Central memory CD4-positive, alpha-beta T cell (primary cell): Measurements from ENCODE around the gene TM9SF2.

Experiments
- DNase-seq: peaks from one replicate; pipeline ENCODE4 v3.0.0; 2022

Gene TM9SF2

DNA sequence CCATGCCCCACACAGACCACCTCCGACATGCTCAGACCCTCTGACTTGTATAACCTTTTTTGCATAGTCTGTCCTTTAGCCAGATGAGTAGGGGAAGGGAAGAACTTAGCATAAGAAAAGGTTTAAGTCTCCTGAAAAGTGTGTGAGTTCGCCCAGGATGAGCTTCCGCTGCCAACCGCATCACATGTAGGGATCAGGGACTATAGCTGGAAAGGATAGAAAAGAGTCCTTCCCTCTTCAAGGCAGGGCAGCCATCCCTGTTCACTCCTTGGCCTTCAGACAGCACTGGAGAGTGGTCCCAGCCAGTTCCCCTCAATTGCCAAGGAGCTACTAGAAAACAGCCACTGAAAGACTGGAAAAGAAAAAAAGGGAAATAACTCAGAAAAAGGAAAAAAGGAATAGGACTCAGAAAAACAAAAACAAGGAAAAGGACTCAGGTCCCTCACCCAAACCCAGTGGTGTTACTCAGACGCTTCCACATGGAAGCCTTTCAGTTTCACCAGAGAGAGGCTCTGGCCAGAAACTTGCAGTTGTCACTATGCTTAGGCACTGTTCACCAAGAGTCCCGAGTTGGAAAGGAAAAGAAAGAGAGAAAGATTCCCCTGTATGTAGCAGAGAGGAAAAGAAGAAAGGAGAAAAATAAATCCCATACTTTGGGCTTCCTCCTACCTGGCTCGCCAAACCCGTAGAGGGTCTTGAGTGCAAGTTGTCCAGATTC, 5.6 kb upstream of the TM9SF2 start:
- DNase-seq: no peak

DNA sequence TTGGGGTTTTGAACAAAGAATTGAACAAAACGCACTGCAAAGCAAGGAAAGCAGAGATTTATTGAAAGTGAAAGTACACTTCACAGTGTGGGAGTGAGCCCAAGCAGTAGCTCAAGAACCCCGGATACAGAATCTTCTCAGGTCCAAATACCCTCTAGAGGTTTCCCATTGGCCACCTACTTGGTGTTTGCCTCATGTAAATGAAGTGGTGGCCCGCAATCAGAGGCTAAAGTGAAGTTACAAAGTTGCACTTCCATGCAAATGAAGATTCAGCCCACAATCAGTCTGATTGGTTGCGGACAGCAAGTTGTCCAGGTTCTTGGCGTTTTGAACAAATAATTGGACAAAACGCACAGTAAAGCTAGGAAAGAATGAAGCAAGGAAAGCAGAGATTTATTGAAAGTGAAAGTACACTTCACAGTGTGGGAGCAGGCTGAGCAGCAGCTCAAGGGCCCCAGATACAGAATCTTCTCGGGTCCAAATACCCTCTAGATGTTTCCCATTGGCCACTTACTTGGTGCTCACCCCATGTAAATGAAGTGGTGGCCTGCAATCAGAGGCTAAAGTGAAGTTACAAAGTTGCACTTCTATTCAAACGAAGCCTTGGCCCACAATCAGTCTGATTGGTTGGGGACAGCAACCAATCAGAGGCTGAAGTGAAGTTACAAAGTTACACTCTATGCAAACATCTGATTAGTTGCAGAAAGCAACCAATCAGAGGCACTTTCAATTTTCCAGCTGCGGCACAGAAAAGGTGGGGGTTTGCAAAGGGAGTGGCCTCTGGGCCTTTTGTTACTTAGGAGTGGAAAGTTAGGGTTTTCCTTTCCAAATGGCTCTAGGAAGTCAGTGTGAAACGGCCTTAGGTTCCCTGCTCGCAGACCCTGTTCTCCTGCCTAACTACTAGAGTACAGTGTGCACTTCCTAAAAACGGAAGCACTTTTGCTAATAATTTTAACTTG, 4.8 kb upstream of the TM9SF2 start:
- DNase-seq: peak; percentile 83

DNA sequence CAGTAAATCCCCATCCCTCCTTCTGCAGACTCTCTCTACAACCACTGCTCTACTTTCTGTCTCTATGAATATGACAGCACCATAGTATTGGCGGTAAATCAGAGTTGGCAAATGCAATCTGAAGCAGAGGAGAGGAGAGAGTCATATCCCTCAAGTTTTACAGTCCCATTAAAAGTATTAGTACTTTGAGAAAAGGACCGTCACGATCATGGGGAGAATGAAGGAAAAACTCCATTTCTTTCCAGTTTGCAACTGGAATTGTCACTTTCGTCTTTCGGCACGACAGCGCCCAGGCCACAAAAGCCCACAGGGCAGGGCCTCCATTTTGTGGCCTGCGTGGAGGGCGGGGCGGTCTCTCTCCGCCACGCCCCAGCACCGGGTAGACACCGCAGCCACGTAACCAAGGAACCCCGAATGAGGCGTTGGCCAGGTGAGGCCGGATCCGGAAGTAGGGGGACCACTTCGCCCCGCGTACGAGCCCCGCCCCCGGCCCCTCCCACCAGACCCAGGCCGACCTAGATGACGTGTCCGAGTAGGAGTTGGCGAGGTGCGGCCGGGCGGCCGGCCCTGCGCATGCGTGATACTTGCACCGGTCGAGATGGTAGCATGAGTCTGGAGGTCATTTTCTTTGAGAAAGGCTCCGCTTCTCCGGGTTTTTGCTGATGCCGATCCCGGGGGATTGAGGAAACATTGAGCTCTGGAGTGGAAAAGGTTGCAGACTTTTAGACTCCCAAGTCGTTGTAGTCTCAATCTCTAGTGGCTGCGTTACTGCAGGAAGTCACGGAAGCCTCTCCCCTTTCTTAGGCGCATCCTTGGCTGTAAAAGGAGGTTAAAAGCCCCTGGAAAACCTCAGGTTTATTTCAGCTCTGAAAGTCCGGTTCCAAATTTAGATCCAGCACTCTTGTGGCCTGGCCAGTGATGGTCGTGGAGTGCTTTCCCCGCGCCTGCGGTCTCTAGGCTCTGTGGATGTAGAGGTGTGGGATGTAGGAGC, 2.8 kb upstream of the TM9SF2 start:
- DNase-seq: peak; percentile 95

DNA sequence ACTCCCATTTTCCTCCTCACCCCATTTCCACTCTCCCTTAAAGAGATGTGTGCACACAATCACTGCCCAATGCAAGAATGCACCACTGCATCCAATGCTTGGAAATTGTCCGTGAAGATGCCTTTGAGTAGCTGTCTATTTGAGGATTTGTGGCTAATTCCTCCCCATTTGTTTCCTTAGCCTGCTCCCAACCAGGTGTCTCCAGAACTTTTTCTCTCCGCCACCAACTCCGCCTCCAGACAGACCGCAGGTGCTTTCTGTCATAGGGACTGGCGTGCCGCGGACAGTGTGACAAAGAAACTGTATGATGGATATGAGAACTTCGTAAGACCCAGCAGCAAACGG, 461 bp upstream of the TM9SF2 start:
- no peak for DNase-seq

DNA sequence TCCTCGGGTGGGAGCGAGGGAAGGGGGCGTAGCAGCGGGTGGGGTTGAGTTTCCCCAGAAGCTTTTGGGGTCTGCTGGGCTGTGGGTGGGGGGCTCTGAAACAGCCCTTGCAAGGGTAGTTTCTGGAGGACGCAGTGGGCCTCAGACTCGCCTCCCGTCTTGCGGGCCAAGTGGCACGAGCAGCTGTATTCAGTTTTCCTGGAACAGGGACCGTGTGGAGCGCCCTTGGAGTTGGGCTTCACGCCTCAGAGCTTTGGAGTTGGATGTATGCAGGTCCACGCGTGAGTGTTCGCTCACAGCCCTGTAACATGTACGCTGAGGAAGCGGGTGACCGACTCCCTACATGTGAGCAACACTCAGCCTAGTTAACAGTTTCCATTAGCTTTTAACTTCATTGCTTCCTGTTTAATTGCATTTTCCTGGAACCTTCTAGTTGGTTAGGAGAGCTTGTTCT, 603 bp downstream of the TM9SF2 start:
- no peak for DNase-seq

DNA sequence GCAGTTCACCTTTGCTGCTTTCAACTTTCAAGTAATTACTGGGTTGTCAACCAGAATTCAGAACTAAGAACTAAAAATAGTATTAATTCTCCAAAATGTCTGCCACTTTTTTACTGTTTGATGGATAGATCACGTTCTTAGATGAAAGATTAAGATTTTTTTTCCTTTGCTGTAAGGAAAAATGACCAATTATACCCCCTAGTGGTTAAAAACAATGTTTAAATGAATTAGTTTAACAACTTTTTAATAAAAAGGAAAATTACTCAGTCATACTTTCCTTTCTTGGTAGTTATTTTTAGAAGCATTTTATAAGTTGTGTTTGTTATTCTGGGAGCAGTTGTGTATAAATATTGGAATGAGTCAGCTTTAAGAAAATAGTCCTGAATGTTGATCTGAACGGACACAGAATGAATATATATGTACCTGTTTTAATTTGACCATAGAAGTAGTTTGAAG, 4.6 kb downstream of the TM9SF2 start:
- peak; percentile 46 for DNase-seq

DNA sequence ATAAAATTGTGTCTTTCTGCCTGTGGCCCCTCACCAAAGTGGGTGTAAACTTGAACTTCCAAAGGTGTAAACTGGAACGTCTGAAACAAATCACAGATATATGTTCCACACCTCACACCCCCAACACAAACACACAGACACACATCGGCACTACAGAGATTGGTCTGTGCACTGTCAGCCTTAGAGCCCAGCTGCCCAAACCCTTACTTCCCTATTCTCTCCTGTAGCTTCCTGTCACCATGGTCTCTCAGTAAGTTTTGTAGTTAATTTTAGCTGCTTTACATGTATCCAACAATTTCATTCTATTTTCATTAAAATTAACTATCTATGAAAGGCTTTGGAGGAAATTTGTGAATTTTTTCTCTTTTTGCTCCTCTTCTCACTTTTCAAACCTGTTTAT, 5.4 kb downstream of the TM9SF2 start:
- DNase-seq: no peak

DNA sequence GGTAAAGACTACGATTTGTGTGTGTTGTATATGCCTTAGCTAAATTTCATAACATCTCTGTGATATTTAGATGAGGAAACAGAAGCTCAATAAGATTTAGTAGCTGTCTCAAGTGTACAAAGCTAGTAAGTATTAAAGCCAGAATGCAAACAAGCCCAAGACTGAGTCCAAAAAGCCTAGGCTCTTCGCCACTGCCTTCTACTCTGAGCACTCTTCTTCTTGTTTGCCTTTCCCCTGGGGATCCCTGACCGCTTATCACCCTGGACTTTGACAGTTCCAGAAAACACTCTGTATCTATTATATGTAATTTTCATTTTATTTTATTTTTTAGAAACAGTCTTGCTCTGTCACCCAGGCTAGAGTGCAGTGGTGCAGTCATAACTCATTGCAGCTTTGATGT, 5.8 kb downstream of the TM9SF2 start:
- DNase-seq: no peak

DNA sequence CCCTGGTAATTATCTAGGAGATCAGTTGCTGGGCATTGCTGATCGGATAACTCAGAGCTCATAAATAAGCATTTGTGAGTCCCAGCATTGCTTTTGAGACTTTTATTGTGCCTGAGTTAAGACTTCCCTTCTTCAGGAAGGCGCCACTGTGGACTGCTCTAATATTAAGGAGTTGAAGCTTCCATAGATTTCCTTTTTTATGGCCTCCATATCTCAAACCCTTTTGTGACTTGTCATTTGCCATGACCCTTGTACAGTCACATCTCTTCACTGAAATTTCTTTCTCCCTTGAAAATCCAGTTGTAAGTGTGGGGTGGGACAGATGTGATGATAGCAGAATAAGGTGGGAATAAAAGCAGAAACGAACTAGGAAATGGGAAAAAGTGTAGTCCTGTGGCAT, 6.3 kb downstream of the TM9SF2 start:
- DNase-seq: no peak

DNA sequence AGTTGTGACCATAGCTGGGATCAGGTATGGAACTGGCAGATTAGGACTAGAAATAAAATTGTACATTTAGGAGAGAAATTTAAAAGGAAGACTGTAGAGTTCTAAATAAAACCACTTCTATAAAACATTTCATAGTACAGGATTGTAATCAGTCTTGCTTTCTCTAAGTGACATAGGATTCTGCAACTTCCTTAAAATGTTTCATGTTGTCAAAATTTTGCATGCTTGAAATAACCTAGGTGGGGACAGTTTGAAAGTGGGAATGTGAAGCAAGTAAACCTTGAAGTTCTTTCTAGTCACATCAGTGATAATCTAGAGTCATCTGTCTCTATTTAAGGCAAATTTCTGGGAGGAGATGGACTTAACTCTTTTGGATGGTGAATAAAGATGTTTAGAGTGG, 6.7 kb downstream of the TM9SF2 start:
- no peak for DNase-seq

DNA sequence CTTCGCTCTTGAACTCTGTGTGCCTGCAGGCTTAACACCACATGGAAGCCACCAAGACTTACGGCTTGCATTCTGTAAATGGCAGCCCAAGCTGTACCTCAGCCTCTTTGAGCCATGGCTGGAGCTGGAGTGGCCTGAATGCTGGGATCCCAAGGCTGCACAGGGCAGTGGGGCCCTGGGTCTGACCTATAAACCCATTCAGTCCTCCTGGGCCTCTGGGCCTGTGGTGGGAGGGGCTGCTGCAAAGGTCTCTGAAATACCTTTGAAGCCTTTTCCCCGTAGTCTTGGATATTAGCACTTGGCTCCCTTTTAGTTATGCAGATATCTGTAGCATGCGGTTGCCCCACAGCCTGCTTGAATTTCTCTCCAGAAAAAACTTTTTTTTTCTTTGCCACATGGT, 8.2 kb downstream of the TM9SF2 start:
- DNase-seq: no peak

DNA sequence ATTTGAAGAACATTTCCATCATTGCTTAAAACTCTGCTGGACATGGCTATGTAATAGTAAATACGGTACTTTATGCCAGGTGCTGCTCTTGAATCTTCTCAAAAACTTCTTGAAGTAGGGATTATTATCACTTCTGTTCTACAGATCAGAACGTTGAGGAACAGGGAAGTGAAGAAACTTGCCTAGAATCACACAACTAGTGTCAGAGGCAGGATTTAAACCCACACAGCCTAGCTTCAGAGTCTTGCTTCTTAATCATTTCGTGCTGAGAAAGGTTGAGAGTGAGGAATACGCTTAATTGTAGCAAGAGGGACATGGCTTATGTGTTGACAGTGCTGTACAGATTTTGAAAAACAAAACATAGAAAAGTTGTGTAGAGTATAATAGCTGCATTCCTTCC, 13.5 kb downstream of the TM9SF2 start:
- no peak for DNase-seq

DNA sequence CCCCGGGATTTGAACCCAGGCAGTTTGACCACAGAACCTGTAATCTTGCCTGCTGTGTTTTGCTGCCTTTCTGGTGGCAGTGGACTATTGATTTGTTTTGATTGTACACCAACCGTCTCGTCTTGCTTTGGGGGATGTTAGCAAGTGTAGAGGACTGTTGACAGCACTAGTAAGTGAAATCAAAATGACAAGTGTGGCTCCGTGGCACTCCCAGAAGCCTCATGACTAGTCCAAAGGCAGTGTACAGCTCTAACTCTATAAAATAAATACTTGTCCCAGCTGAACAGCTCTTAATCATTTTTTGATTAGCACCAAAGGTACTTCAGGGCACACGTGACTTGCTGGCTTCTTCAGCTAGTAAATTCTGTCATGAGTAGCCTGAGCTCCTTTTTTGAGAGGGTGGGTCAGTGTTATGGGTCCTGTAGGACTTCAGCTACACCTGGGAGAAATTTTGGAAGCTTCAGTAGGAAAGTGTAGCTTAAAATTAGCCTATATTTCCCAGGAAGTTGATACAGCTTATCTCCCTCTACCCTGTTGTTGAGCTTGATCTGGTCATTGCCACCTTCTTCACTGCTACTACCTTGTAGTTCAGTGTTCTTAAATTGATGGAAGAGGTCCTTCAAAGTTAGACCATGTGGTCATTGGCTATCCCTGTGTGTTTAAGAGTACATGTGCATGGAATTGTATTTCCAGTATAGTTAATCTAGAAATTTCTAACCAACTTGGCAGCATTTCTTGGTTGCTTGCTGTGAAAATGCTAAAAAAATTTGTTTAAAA, 15.1 kb downstream of the TM9SF2 start:
- no peak for DNase-seq

DNA sequence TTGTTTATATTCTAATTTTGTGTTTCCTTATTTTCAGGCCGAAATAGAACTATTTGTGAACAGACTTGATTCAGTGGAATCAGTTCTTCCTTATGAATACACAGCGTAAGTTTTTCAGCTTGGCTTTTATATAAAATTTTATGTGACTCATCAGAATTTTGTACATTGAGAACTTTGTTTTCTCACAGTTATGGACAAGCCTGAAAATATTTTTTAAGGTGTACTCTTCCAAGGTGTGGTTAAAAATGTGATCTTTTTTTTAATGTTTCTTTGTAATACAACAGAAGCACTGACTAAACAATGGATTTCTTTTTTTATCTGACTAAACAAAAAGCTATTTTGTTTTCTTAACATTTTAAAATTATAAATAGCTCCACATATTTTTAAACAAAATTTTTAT, 16.3 kb downstream of the TM9SF2 start:
- no peak for DNase-seq

DNA sequence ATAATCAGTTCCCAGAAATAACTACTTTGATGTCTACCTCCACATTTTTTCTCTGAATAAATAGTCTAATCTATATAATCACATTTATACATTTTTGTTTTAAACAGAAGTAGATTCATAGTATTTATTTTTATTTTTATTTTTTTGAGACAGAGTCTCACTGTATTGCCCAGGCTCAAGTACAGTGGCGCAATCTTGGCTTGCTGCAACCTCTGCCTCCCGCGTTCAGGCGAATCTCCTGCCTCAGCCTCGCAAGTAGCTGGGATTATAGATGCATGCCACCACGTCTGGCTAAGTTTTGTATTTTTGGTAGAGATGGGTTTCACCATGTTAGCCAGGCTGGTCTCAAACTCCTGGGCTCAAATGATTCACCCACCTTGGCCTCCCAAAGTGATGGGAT, 16.7 kb downstream of the TM9SF2 start:
- no peak for DNase-seq

DNA sequence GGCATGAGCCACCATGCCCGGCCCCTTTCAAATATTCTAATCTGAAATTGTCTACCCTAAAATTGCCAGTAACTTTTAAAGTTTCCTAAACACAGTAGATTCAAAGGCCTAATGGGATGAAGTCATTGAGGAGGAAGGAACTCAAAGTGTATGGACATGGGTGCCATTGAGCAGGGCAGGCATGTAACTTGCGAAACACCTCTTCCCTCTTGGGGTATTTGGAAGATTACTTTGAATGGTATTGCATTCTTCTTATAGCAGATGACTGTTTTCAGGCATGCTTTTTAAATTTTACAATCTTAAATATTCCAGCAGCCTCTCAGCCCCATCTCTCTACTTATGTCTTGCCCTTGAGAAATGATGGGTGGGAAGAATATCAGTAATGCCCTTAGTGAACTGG, 21.0 kb downstream of the TM9SF2 start:
- DNase-seq: no peak

DNA sequence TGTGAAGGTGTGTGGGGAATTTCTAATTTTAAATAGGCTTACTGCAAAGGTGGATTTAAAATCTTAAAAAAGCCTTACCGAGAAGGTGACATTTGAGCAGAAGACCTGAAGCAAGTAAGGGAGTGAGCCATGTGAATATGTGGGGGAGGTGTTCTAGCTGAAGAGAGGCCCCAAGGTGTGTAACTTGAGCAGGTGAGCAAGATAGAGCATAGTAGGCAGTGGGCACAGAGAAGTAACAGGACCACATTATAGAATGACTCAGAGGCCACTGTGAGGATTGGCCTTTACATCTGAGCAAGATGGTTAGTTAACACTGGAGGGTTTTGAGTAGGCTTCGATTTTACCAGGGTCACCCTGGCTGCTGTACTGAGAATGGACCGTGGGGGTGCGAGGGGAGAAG, 22.6 kb downstream of the TM9SF2 start:
- DNase-seq: no peak

DNA sequence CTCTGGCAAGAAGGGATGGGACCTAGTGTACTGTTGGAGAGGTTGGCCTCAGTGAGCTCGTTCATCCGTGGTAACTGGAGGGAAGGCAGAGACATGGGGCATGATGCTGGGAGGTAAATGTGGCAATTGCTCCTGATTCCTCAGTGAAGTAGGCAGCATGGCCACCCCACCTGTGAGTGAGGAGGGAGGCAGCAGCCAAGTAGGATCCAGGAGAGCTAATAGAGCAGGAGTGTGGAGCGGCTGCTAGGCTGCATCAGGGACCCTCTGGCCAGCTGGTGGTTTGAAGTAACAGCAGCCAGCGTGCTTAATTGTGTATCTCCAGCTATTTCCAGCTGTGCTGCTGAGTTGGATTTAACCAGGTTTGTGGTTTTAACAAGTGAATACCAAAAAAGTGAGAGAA, 24.7 kb downstream of the TM9SF2 start:
- no peak for DNase-seq

DNA sequence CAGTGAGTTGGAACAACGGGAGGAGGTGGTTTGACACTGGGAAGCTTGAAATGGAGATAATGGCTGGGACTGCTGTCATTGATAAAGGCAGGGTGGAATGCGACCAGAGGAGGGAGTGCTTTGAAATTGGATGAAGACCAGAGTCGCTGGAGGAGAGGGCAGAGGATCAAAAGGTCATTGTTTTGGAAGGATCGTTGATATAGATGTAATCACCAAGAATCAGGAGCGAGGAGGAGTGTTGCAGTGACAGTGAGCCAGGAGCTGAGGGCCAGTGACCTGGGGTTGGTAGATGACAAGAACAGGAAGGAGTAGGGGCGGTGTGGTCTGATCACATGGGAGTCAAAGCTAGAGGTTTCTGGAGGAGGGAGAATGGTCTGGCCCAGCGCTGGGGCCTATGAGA, 25.3 kb downstream of the TM9SF2 start:
- no peak for DNase-seq

DNA sequence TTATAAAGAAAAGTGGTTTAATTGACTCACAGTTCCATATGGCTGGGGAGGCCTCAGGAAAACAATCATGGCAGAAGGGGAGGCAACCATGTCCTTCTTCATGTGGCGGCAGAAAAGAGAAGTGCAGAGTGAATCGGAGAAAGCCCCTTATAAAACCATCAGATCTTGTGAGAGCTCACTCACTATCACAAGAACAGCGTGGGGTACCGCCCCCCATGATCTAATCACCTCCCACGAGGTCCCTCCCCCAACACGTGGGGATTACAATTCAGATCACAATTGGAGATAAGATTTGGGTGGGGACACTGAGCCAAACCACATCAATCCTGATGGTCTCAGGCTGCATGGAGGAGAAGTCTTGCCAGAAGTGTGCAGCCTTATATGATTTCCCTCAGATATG, 26.0 kb downstream of the TM9SF2 start:
- DNase-seq: peak; percentile 31

DNA sequence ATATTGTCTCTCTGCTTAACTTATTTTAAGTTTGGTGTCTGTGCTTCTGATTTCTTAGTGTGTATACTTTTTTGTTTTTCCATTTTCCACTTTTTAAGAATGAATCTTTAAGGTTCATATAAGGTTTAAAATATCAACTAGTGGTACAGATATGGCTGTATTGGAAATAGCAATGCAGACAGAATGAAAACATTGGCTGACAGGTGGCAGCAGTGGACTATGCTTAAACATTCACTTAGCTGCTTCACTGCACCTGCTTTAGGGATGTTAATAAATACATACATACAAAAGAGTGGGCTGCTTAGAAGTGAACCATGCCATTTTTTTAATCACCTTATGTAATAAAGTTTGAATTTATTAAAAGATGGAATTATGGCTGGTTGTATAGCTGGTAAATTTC, 27.3 kb downstream of the TM9SF2 start:
- peak; percentile 35 for DNase-seq

DNA sequence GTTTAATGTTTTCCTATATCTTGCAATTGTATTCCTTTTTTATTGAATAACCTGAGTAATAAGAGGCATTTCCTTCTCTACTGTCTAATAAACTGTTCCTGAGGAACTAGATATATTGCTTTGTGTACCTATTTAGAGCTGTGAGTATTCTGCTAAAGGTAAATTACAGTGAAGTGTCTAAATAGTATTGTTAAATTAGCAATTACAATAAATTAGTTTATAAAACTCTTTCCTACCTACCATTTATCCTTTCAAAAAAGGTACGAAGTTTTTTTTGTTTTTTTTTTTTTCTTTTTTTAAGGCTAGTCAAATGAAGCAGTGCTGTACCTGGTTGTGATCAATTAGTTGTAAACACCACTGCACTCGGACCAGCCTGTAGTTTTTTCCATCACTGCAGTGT, 34.8 kb downstream of the TM9SF2 start:
- DNase-seq: no peak
